Stimulated activated CD4-positive, alpha-beta T cell treated with anti-CD3 and anti-CD28 coated beads, Interleukin-4, amount 100 ng/mL, for 1 hour (primary cell): ENCODE results near the gene CALN1.
"Not testable (repeated sequence)": the region's sequence is repeated elsewhere in the genome, so short reads cannot be mapped to it uniquely, and the experiment has no call there.

Experiments
- DNase-seq: peaks from one replicate; pipeline ENCODE4 v3.0.0-alpha.2; 2020

CALN1 gene

GRCh38 chr7:71777278-71777677 lies 634.9 kb downstream of the CALN1 start:
- no peak for DNase-seq

GRCh38 chr7:71776726-71777125 lies 635.4 kb downstream of the CALN1 start:
- DNase-seq, result no peak

GRCh38 chr7:71775648-71776047 lies 636.5 kb downstream of the CALN1 start:
- no peak for DNase-seq

GRCh38 chr7:71772779-71773178 lies 639.4 kb downstream of the CALN1 start:
- DNase-seq, result no peak

- DNase-seq, result no peak
These were observed 641.8 kb downstream of the CALN1 start for GRCh38 chr7:71770269-71770907.

GRCh38 chr7:71769326-71769725 lies 642.8 kb downstream of the CALN1 start:
- no peak for DNase-seq

GRCh38 chr7:71768450-71768849 lies 643.7 kb downstream of the CALN1 start:
- no peak for DNase-seq

- DNase-seq, result no peak
These were observed 646.1 kb downstream of the CALN1 start for GRCh38 chr7:71766016-71766415.

- no peak for DNase-seq
These were observed 650.8 kb downstream of the CALN1 start for GRCh38 chr7:71761336-71761735.

- DNase-seq, result no peak
These were observed 657.3 kb downstream of the CALN1 start for GRCh38 chr7:71754828-71755227.

GRCh38 chr7:71753956-71754664 lies 658.0 kb downstream of the CALN1 start:
- no peak for DNase-seq

- no peak for DNase-seq
These were observed 658.9 kb downstream of the CALN1 start for GRCh38 chr7:71753236-71753635.

GRCh38 chr7:71752171-71752935 lies 659.8 kb downstream of the CALN1 start:
- DNase-seq, result peak; percentile 21

- DNase-seq, result no peak
These were observed 661.8 kb downstream of the CALN1 start for GRCh38 chr7:71750290-71750689.

GRCh38 chr7:71746006-71746405 lies 666.1 kb downstream of the CALN1 start:
- DNase-seq, result no peak

- no peak for DNase-seq
These were observed 672.0 kb downstream of the CALN1 start for GRCh38 chr7:71740174-71740560.

GRCh38 chr7:71739520-71740173 lies 672.5 kb downstream of the CALN1 start:
- no peak for DNase-seq

GRCh38 chr7:71737931-71738540 lies 674.1 kb downstream of the CALN1 start:
- DNase-seq, result not testable (repeated sequence)

GRCh38 chr7:71735961-71736556 lies 676.1 kb downstream of the CALN1 start:
- DNase-seq, result peak; percentile 29

- DNase-seq, result peak; percentile 64
These were observed 678.8 kb downstream of the CALN1 start for GRCh38 chr7:71733107-71733870.

GRCh38 chr7:71731740-71732139 lies 680.4 kb downstream of the CALN1 start:
- DNase-seq, result no peak
